ENCODE measurements around the gene PRDM16. TPM values are rescaled to one million over a fixed set of nuclear protein-coding genes. Genes with fewer than 3 reads are reported as not detected.

PRDM16 gene
- total RNA-seq, 1 experiment from 2014 or later = 6.1 TPM

GRCh38 chr1:3430406-3430805, 361.4 kb downstream of the PRDM16 start:
- ATAC-seq (no peak), DNase-seq (ENCODE audit: low read depth, low spot score) (no peak)
- no peak overlapping the region for H2AFZ ChIP-seq (ENCODE audit: low read depth, low read length, poor library complexity, severe bottlenecking)
- ChIA-PET RAD21 (ENCODE audit: low non-redundant PET in 1 of 2, low total read pairs in 2 of 2, uncharacterized antibody in 2 of 2, unreplicated experiment in 2 of 2) (no interaction called here), POLR2A (no interaction called here), CTCF (interaction anchor here (1.1 kb wide), 1 partner anchor 23 kb away, joined by 3 read pairs; no protein-coding TSS in a partner anchor)
- H3K9ac ChIP-seq (ENCODE audit: low read length) = no peak overlapping the region
- H3K79me2 ChIP-seq (ENCODE audit: insufficient read depth, low read length) = no peaks in the 10 kb centered on the region
- H3K4me3 ChIP-seq (replicated peaks in 1 of 2; ENCODE audit: low read depth in 1 of 2, low read length in 2 of 2) = no peak overlapping the region
- H3K27ac ChIP-seq (ENCODE audit: low read depth, low read length) = no peak overlapping the region
- no peaks in the 10 kb centered on the region for H3K9me2 ChIP-seq (ENCODE audit: insufficient read depth)
- no peaks in the 10 kb centered on the region for H3K27me3 ChIP-seq (ENCODE audit: insufficient read depth, low read length)
- no peaks in the 10 kb centered on the region for H4K20me1 ChIP-seq (ENCODE audit: insufficient read depth)
- no TSS peak for BruUV-seq (replicated peaks)
- intact Hi-C loops (cut with micrococcal nuclease) = no loop called here
- no peaks in the 10 kb centered on the region for H3K4me1 ChIP-seq (ENCODE audit: control insufficient read depth in 1 of 2, insufficient read depth in 2 of 2, low read length in 2 of 2)
- H3K36me3 ChIP-seq (ENCODE audit: control insufficient read depth in 1 of 2, insufficient read depth in 2 of 2, low read length in 2 of 2) = no peaks in the 10 kb centered on the region
- no peaks in the 10 kb centered on the region for H3K9me3 ChIP-seq (ENCODE audit: control insufficient read depth in 1 of 2, insufficient read depth in 1 of 2, low read depth in 1 of 2, low read length in 2 of 2)
- no peak overlapping the region for H3K4me2 ChIP-seq (ENCODE audit: low read length)
- TF ChIP-seq ZBTB33 (IDR thresholded peaks at IDR 0.05; ENCODE audit: extremely low read depth, insufficient replicate concordance, low read length) (no peak), TCF7L2 (IDR thresholded peaks at IDR 0.05; ENCODE audit: borderline replicate concordance, extremely low read depth, insufficient read depth, insufficient read length) (no peak), SIN3A (IDR thresholded peaks at IDR 0.05; ENCODE audit: low read depth) (no peak), POLR2AphosphoS5 (IDR thresholded peaks at IDR 0.05; ENCODE audit: low read depth, low read length) (no peak), SP1 (IDR thresholded peaks at IDR 0.05; ENCODE audit: low read depth) (no peak), RAD21 (IDR thresholded peaks at IDR 0.05; ENCODE audit: low read depth) (no peak), EZH2 (IDR thresholded peaks at IDR 0.05) (no peak), ELF1 (IDR thresholded peaks at IDR 0.05; ENCODE audit: borderline replicate concordance, low read depth) (no peak), POLR2A (IDR thresholded peaks at IDR 0.05; ENCODE audit: borderline replicate concordance, extremely low read depth, insufficient read depth, insufficient read length) (no peak), EGR1 (IDR thresholded peaks at IDR 0.05; ENCODE audit: low read depth) (no peak), CTCF (IDR thresholded peaks at IDR 0.05 in 2 of 3, conservative IDR thresholded peaks at IDR 0.05 in 1 of 3; ENCODE audit: borderline replicate concordance in 1 of 3, insufficient read depth in 1 of 3, low read depth in 2 of 3, low read length in 2 of 3) (no peak), SRF (IDR thresholded peaks at IDR 0.05; ENCODE audit: low read depth) (no peak), FOSL1 (IDR thresholded peaks at IDR 0.05; ENCODE audit: low read depth) (no peak)
- TF ChIP-seq, protein P1, sequence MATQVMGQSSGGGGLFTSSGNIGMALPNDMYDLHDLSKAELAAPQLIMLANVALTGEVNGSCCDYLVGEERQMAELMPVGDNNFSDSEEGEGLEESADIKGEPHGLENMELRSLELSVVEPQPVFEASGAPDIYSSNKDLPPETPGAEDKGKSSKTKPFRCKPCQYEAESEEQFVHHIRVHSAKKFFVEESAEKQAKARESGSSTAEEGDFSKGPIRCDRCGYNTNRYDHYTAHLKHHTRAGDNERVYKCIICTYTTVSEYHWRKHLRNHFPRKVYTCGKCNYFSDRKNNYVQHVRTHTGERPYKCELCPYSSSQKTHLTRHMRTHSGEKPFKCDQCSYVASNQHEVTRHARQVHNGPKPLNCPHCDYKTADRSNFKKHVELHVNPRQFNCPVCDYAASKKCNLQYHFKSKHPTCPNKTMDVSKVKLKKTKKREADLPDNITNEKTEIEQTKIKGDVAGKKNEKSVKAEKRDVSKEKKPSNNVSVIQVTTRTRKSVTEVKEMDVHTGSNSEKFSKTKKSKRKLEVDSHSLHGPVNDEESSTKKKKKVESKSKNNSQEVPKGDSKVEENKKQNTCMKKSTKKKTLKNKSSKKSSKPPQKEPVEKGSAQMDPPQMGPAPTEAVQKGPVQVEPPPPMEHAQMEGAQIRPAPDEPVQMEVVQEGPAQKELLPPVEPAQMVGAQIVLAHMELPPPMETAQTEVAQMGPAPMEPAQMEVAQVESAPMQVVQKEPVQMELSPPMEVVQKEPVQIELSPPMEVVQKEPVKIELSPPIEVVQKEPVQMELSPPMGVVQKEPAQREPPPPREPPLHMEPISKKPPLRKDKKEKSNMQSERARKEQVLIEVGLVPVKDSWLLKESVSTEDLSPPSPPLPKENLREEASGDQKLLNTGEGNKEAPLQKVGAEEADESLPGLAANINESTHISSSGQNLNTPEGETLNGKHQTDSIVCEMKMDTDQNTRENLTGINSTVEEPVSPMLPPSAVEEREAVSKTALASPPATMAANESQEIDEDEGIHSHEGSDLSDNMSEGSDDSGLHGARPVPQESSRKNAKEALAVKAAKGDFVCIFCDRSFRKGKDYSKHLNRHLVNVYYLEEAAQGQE (IDR thresholded peaks at IDR 0.05; ENCODE audit: low read depth) = no peak
- TF ChIP-seq, protein P2, sequence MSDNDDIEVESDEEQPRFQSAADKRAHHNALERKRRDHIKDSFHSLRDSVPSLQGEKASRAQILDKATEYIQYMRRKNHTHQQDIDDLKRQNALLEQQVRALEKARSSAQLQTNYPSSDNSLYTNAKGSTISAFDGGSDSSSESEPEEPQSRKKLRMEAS (IDR thresholded peaks at IDR 0.05) = no peak
